ENCODE results near the gene MBL2. TPM values are rescaled to one million over a fixed set of nuclear protein-coding genes. Genes with fewer than 3 reads are reported as not detected.

Gene MBL2
- polyA plus RNA-seq, 1 donor (not counting 4 experiments of a cell fraction or from before 2014, with no cell fraction given) = not detected

GRCh38 chr10:52757773-52758172 is 14.8 kb downstream of the MBL2 start:
- dilution Hi-C loops (cut with MboI; ENCODE audit: extremely low pct_ligation_motif_present, low sequenced_read_pairs) = no loop called here

GRCh38 chr10:52756966-52757365 is 15.6 kb downstream of the MBL2 start:
- Histone ChIP-seq H3K4me3 (ENCODE audit: control insufficient read depth in 2 of 3, extremely low read depth in 1 of 3, insufficient read depth in 2 of 3, low read depth in 1 of 3, low read length in 3 of 3) (no peak overlapping the region), H3K9ac (ENCODE audit: control insufficient read depth, extremely low read depth, insufficient read depth, low read length) (no peak overlapping the region), H4K20me1 (ENCODE audit: control insufficient read depth, extremely low read depth, insufficient read depth, low read length) (no peaks in the 10 kb centered on the region), H3K27ac (ENCODE audit: control insufficient read depth, insufficient read depth, low read length) (no peak overlapping the region), H3K27me3 (ENCODE audit: control insufficient read depth, extremely low read depth, insufficient read depth, low read length) (no peaks in the 10 kb centered on the region), H3K36me3 (ENCODE audit: control insufficient read depth in 2 of 2, extremely low read depth in 1 of 2, insufficient read depth in 2 of 2, low read length in 2 of 2) (no peaks in the 10 kb centered on the region), H3K9me1 (ENCODE audit: control insufficient read depth, extremely low read depth, insufficient read depth, low read length) (no peaks in the 10 kb centered on the region), H3K4me2 (ENCODE audit: control insufficient read depth, extremely low read depth, insufficient read depth, low read depth, low read length) (no peak overlapping the region), H3K4me1 (ENCODE audit: control insufficient read depth, extremely low read depth, insufficient read depth, low read length) (no peaks in the 10 kb centered on the region), H2AFZ (ENCODE audit: control insufficient read depth, low read length) (no peak overlapping the region), H3K79me2 (ENCODE audit: control insufficient read depth, insufficient read depth, low read length) (no peaks in the 10 kb centered on the region), H3K9me3 (ENCODE audit: control insufficient read depth, low read depth, low read length) (no peaks in the 10 kb centered on the region)
- DNase-seq (ENCODE audit: low read depth, low spot score) = no peak
- TF ChIP-seq EZH2 (IDR thresholded peaks at IDR 0.05; ENCODE audit: low read length) = no peak
- TF ChIP-seq, protein P1, sequence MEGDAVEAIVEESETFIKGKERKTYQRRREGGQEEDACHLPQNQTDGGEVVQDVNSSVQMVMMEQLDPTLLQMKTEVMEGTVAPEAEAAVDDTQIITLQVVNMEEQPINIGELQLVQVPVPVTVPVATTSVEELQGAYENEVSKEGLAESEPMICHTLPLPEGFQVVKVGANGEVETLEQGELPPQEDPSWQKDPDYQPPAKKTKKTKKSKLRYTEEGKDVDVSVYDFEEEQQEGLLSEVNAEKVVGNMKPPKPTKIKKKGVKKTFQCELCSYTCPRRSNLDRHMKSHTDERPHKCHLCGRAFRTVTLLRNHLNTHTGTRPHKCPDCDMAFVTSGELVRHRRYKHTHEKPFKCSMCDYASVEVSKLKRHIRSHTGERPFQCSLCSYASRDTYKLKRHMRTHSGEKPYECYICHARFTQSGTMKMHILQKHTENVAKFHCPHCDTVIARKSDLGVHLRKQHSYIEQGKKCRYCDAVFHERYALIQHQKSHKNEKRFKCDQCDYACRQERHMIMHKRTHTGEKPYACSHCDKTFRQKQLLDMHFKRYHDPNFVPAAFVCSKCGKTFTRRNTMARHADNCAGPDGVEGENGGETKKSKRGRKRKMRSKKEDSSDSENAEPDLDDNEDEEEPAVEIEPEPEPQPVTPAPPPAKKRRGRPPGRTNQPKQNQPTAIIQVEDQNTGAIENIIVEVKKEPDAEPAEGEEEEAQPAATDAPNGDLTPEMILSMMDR (optimal IDR thresholded peaks at IDR 0.05 in 1 of 3, IDR thresholded peaks at IDR 0.05 in 1 of 3, conservative IDR thresholded peaks at IDR 0.05 in 1 of 3; ENCODE audit: extremely low read depth in 1 of 3, insufficient read depth in 2 of 3, low read length in 3 of 3) = no peak
- dilution Hi-C loops (cut with MboI; ENCODE audit: extremely low pct_ligation_motif_present, low sequenced_read_pairs) = no loop called here
- no peak for FAIRE-seq

More at GRCh38 chr10:52757773-52758172, 14.8 kb downstream of the MBL2 start:
- no peaks in the 10 kb centered on the region for H3K4me1 ChIP-seq (ENCODE audit: control insufficient read depth, extremely low read depth, insufficient read depth, low read length)
- no peak overlapping the region for H3K4me2 ChIP-seq (ENCODE audit: control insufficient read depth, extremely low read depth, insufficient read depth, low read depth, low read length)
- no peak for DNase-seq (ENCODE audit: low read depth, low spot score)
- no peak for TF ChIP-seq EZH2 (IDR thresholded peaks at IDR 0.05; ENCODE audit: low read length)
- TF ChIP-seq, protein P1 (optimal IDR thresholded peaks at IDR 0.05 in 1 of 3, IDR thresholded peaks at IDR 0.05 in 1 of 3, conservative IDR thresholded peaks at IDR 0.05 in 1 of 3; ENCODE audit: extremely low read depth in 1 of 3, insufficient read depth in 2 of 3, low read length in 3 of 3) = no peak
- H4K20me1 ChIP-seq (ENCODE audit: control insufficient read depth, extremely low read depth, insufficient read depth, low read length) = no peaks in the 10 kb centered on the region
- H3K9ac ChIP-seq (ENCODE audit: control insufficient read depth, extremely low read depth, insufficient read depth, low read length) = no peak overlapping the region
- no peaks in the 10 kb centered on the region for H3K9me1 ChIP-seq (ENCODE audit: control insufficient read depth, extremely low read depth, insufficient read depth, low read length)
- no peak overlapping the region for H3K4me3 ChIP-seq (ENCODE audit: control insufficient read depth in 2 of 3, extremely low read depth in 1 of 3, insufficient read depth in 2 of 3, low read depth in 1 of 3, low read length in 3 of 3)
- no peaks in the 10 kb centered on the region for H3K9me3 ChIP-seq (ENCODE audit: control insufficient read depth, low read depth, low read length)
- no peak overlapping the region for H2AFZ ChIP-seq (ENCODE audit: control insufficient read depth, low read length)
- H3K79me2 ChIP-seq (ENCODE audit: control insufficient read depth, insufficient read depth, low read length) = no peaks in the 10 kb centered on the region
- no peaks in the 10 kb centered on the region for H3K27me3 ChIP-seq (ENCODE audit: control insufficient read depth, extremely low read depth, insufficient read depth, low read length)
- FAIRE-seq = no peak
- H3K36me3 ChIP-seq (ENCODE audit: control insufficient read depth in 2 of 2, extremely low read depth in 1 of 2, insufficient read depth in 2 of 2, low read length in 2 of 2) = no peaks in the 10 kb centered on the region
- H3K27ac ChIP-seq (ENCODE audit: control insufficient read depth, insufficient read depth, low read length) = no peak overlapping the region
